ENCODE results near the gene KRT77. TPM values are rescaled to one million over a fixed set of nuclear protein-coding genes. Genes with fewer than 3 reads are reported as not detected.

KRT77 gene
- total RNA-seq, 1 experiment from 2014 or later = not detected

DNA sequence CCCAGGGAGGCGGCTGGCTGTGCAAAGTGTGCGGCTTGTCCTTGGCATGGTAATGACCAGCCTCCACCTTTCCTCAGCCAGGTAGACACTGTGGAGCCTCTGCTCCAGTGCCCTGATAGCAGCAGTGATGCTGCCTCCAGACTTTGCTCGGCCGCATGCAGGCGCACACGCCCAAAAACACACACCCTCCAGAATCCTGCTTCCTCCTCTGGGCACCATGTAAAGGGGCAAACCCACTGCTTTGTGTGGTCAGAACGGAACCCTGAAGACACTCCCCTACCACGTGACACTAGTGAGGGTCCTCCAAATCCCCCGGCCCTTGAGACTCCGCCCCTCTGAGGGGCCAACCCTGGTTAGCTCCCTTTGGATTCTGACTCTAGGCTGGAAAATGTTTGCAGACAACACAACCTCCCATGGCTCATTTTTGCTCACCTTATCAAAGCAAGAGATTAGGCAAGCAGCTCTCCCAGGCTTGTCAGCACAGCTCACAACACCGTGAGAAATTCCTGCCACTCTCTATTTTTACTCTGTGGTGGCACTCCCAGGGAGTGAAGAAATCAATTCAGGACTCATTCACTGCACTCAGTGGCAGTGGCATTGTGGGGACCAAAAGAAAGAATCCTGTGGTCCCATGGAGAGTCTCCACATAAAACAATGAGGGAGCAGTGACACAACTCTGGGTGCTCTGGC, 4.5 kb downstream of the KRT77 start:
- POLR2A ChIA-PET = interaction anchor here (0.7 kb wide), 1 partner anchor 120 kb away, joined by 6 read pairs; no protein-coding TSS in a partner anchor
- H3K27ac Mint-ChIP-seq = no peak overlapping the region
- H3K36me3 Mint-ChIP-seq = no peaks in the 10 kb centered on the region
- H3K4me3 Mint-ChIP-seq = no peak overlapping the region
- H3K27me3 Mint-ChIP-seq (ENCODE audit: low read depth) = peaks cover 7% of the 10 kb centered on the region
- peaks cover 12% of the 10 kb centered on the region for H3K4me1 Mint-ChIP-seq
- ATAC-seq (peak; percentile 26; the same call in 1 of the 2 replicates), DNase-seq (ENCODE audit: low spot score) (no peak)
- no peaks in the 10 kb centered on the region for H3K9me3 Mint-ChIP-seq
- TF ChIP-seq, protein P1, sequence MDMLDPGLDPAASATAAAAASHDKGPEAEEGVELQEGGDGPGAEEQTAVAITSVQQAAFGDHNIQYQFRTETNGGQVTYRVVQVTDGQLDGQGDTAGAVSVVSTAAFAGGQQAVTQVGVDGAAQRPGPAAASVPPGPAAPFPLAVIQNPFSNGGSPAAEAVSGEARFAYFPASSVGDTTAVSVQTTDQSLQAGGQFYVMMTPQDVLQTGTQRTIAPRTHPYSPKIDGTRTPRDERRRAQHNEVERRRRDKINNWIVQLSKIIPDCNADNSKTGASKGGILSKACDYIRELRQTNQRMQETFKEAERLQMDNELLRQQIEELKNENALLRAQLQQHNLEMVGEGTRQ (CRISPR knock-in tag; IDR thresholded peaks at IDR 0.05) = peak; percentile 26; the same call in 1 of the 2 replicates
- no peak for TF ChIP-seq ZNF138 (CRISPR knock-in tag; conservative IDR thresholded peaks at IDR 0.05)
- CTCF ChIA-PET = interaction anchor here (0.6 to 1.4 kb wide), 3 partner anchors 32 to 319 kb away, joined by 3 read pairs; no protein-coding TSS in a partner anchor

DNA sequence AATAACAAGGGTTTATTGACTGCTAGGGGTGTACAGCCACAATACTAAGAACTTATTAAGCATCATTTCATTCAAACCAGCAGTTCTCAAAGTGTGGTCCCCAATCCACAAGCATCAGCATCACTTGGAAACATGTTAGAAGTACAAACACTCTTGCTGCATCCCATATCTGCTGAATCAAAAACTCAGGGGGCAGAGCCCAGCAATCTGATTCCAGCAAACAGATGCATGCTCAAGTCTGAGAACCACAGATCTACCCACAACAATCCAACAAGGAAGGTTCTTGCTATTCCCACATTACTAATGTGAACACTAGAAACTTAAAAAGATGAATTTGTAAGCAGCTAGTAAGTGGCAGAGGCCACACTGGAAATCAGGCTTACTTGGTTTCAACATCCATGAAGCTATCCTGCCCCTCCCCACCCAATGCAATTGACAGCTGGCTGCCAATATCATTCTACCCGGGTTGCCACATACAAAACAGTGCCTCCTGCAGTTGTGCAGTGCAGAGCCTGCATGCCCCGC, 6.2 kb downstream of the KRT77 start:
- Mint-ChIP-seq H3K4me3 (no peak overlapping the region), H3K27me3 (ENCODE audit: low read depth) (peaks cover 14% of the 10 kb centered on the region), H3K27ac (no peak overlapping the region), H3K36me3 (no peaks in the 10 kb centered on the region), H3K4me1 (peaks cover 16% of the 10 kb centered on the region), H3K9me3 (no peaks in the 10 kb centered on the region)
- DNase-seq (ENCODE audit: low spot score) = no peak
- no peak for ATAC-seq
- CTCF ChIA-PET = interaction anchor here (0.8 kb wide), 1 partner anchor 94 kb away, joined by 3 read pairs; no protein-coding TSS in a partner anchor
- TF ChIP-seq ZNF121 (CRISPR knock-in tag; IDR thresholded peaks at IDR 0.05) = no peak
- TF ChIP-seq, protein P1 (CRISPR knock-in tag; IDR thresholded peaks at IDR 0.05) = no peak
- TF ChIP-seq, protein P2, sequence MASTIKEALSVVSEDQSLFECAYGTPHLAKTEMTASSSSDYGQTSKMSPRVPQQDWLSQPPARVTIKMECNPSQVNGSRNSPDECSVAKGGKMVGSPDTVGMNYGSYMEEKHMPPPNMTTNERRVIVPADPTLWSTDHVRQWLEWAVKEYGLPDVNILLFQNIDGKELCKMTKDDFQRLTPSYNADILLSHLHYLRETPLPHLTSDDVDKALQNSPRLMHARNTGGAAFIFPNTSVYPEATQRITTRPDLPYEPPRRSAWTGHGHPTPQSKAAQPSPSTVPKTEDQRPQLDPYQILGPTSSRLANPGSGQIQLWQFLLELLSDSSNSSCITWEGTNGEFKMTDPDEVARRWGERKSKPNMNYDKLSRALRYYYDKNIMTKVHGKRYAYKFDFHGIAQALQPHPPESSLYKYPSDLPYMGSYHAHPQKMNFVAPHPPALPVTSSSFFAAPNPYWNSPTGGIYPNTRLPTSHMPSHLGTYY (CRISPR knock-in tag; IDR thresholded peaks at IDR 0.05) = no peak
- no peak for TF ChIP-seq ZNF317 (CRISPR knock-in tag; IDR thresholded peaks at IDR 0.05; ENCODE audit: borderline replicate concordance, low read depth)
- POLR2A ChIA-PET = no interaction called here

DNA sequence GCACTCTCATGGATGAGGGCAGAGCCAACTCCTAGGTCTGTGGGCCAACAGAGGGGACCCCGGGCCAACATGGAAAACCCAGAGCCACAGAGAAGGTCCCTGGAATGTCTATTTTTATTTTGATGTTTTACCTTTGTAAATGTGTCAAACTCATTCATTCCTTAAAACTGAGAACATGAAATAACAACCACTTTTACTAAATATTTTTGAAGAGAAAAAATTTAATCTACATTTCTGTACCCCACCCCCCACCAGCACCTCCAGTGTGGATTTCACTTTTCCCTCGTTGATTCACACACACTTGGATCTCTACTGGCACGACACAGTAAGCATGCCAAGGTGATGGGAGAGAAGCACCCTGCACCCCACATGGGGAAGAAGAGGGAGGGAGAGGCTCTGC, 6.7 kb downstream of the KRT77 start:
- Mint-ChIP-seq H3K4me1 (peaks cover 19% of the 10 kb centered on the region), H3K27ac (no peak overlapping the region), H3K9me3 (no peaks in the 10 kb centered on the region), H3K4me3 (no peak overlapping the region), H3K27me3 (ENCODE audit: low read depth) (peaks cover 17% of the 10 kb centered on the region), H3K36me3 (no peaks in the 10 kb centered on the region)
- DNase-seq (ENCODE audit: low spot score) (no peak), ATAC-seq (no peak)
- CTCF ChIA-PET = no interaction called here
- POLR2A ChIA-PET = no interaction called here
- TF ChIP-seq, protein P3, sequence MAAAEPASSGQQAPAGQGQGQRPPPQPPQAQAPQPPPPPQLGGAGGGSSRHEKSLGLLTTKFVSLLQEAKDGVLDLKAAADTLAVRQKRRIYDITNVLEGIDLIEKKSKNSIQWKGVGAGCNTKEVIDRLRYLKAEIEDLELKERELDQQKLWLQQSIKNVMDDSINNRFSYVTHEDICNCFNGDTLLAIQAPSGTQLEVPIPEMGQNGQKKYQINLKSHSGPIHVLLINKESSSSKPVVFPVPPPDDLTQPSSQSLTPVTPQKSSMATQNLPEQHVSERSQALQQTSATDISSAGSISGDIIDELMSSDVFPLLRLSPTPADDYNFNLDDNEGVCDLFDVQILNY (CRISPR knock-in tag; IDR thresholded peaks at IDR 0.05) = no peak
- TF ChIP-seq, protein P4, sequence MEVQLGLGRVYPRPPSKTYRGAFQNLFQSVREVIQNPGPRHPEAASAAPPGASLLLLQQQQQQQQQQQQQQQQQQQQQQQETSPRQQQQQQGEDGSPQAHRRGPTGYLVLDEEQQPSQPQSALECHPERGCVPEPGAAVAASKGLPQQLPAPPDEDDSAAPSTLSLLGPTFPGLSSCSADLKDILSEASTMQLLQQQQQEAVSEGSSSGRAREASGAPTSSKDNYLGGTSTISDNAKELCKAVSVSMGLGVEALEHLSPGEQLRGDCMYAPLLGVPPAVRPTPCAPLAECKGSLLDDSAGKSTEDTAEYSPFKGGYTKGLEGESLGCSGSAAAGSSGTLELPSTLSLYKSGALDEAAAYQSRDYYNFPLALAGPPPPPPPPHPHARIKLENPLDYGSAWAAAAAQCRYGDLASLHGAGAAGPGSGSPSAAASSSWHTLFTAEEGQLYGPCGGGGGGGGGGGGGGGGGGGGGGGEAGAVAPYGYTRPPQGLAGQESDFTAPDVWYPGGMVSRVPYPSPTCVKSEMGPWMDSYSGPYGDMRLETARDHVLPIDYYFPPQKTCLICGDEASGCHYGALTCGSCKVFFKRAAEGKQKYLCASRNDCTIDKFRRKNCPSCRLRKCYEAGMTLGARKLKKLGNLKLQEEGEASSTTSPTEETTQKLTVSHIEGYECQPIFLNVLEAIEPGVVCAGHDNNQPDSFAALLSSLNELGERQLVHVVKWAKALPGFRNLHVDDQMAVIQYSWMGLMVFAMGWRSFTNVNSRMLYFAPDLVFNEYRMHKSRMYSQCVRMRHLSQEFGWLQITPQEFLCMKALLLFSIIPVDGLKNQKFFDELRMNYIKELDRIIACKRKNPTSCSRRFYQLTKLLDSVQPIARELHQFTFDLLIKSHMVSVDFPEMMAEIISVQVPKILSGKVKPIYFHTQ (CRISPR knock-in tag; IDR thresholded peaks at IDR 0.05) = no peak
- no peak for TF ChIP-seq ZNF671 (CRISPR knock-in tag; IDR thresholded peaks at IDR 0.05)
- TF ChIP-seq, protein P5, sequence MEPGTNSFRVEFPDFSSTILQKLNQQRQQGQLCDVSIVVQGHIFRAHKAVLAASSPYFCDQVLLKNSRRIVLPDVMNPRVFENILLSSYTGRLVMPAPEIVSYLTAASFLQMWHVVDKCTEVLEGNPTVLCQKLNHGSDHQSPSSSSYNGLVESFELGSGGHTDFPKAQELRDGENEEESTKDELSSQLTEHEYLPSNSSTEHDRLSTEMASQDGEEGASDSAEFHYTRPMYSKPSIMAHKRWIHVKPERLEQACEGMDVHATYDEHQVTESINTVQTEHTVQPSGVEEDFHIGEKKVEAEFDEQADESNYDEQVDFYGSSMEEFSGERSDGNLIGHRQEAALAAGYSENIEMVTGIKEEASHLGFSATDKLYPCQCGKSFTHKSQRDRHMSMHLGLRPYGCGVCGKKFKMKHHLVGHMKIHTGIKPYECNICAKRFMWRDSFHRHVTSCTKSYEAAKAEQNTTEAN (CRISPR knock-in tag; IDR thresholded peaks at IDR 0.05) = no peak
- TF ChIP-seq SMAD4 (CRISPR knock-in tag; IDR thresholded peaks at IDR 0.05) = no peak
- TF ChIP-seq IRF2 (CRISPR knock-in tag; IDR thresholded peaks at IDR 0.05; ENCODE audit: borderline replicate concordance, low read depth) = no peak
- TF ChIP-seq, protein P6, sequence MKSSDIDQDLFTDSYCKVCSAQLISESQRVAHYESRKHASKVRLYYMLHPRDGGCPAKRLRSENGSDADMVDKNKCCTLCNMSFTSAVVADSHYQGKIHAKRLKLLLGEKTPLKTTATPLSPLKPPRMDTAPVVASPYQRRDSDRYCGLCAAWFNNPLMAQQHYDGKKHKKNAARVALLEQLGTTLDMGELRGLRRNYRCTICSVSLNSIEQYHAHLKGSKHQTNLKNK (CRISPR knock-in tag; IDR thresholded peaks at IDR 0.05) = no peak
- TF ChIP-seq, protein P7, sequence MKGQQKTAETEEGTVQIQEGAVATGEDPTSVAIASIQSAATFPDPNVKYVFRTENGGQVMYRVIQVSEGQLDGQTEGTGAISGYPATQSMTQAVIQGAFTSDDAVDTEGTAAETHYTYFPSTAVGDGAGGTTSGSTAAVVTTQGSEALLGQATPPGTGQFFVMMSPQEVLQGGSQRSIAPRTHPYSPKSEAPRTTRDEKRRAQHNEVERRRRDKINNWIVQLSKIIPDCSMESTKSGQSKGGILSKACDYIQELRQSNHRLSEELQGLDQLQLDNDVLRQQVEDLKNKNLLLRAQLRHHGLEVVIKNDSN (CRISPR knock-in tag; IDR thresholded peaks at IDR 0.05) = no peak
- no peak for TF ChIP-seq FOXK1 (CRISPR knock-in tag; IDR thresholded peaks at IDR 0.05)
- no peak for TF ChIP-seq CBFB (CRISPR knock-in tag; IDR thresholded peaks at IDR 0.05; ENCODE audit: low read depth)
- no peak for TF ChIP-seq ZNF423 (CRISPR knock-in tag; IDR thresholded peaks at IDR 0.05)
- TF ChIP-seq, protein P8, sequence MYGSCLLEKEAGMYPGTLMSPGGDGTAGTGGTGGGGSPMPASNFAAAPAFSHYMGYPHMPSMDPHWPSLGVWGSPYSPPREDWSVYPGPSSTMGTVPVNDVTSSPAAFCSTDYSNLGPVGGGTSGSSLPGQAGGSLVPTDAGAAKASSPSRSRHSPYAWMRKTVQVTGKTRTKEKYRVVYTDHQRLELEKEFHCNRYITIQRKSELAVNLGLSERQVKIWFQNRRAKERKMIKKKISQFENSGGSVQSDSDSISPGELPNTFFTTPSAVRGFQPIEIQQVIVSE (CRISPR knock-in tag; IDR thresholded peaks at IDR 0.05; ENCODE audit: borderline replicate concordance) = no peak
- TF ChIP-seq TEAD1 (CRISPR knock-in tag; IDR thresholded peaks at IDR 0.05) = no peak
- no peak for TF ChIP-seq ZNF396 (CRISPR knock-in tag; IDR thresholded peaks at IDR 0.05; ENCODE audit: borderline replicate concordance)
- no peak for TF ChIP-seq RELA (CRISPR knock-in tag; IDR thresholded peaks at IDR 0.05; ENCODE audit: borderline replicate concordance)

Measured in WTC11 (cell line).